GM19324 (cell line): ENCODE data around the gene APOL6.

Source experiments
- ATAC-seq: cut with Tn5 transposase; IDR thresholded peaks from one replicate; pipeline ENCODE4 v1.9.1; 2021; ENCODE audit warnings: mild to moderate bottlenecking, moderate library complexity; ENCODE audit not compliant: unreplicated experiment, low FRiP score

APOL6 gene

DNA sequence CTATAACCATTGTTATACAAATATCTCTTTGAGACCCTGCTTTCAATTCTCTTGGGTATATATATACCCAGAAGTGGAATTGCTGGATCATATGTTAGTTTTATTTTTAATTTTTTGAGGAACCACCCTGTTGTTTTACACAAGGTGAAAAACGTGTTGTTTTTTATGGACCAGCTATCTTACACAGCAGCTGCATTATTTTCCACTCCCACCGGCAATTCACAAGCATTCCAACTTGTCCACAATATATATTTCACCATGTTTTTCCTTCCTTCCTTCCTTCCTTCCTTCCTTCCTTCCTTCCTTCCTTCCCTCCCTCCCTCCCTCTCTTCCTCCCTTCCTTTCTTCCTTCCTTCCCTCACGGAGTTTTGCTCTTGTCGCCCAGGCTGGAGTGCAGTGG lies 63.1 kb downstream of the APOL6 start:
- no peak for ATAC-seq

GRCh38 chr22:35712672-35713071 lies 64.4 kb downstream of the APOL6 start:
- ATAC-seq: no peak

DNA sequence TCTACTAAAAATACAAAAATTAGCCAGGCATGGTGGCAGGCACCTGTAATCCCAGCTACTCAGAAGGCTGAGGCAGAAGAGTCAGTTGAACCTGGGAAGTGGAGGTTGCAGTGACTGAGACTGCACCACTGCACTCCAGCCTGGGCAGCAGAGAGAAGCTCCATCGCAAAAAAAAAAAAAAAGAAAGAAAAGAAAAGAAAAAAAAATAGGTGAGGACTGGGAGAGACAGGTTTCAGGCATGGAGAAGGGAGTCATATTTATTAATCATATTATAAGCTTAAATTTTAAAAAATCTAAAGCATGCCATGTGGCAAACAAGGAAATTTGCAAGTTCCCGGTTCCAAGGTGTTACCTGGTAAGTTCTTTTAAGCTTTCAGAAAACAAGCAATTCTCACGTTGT lies 69.3 kb downstream of the APOL6 start, which contains the start of gene APOL5:
TSS of gene APOL5 (plus strand) at position 301 of the 400 bp plus-strand sequence. CDS start at position 301, 0 bp downstream.
- ATAC-seq: no peak
